NCI-H2107 (cell line): Measurements from ENCODE around the gene UTF1.

Experiments
- DNase-seq: peaks from one replicate; lab custom pipeline; 2025; lab: John Stamatoyannopoulos, UW

UTF1 gene

GRCh38 chr10:133230044-133230361 is at the start of gene UTF1:
TSS of gene UTF1 (plus strand) at chr10:133230217. CDS start at chr10:133230289, 72 bp downstream.
- no peak for DNase-seq

- DNase-seq = no peak
Measured at GRCh38 chr10:133180965-133181639, 48.9 kb upstream of the UTF1 start.

- no peak for DNase-seq
Measured at GRCh38 chr10:133182190-133182589, 47.8 kb upstream of the UTF1 start.

DNA sequence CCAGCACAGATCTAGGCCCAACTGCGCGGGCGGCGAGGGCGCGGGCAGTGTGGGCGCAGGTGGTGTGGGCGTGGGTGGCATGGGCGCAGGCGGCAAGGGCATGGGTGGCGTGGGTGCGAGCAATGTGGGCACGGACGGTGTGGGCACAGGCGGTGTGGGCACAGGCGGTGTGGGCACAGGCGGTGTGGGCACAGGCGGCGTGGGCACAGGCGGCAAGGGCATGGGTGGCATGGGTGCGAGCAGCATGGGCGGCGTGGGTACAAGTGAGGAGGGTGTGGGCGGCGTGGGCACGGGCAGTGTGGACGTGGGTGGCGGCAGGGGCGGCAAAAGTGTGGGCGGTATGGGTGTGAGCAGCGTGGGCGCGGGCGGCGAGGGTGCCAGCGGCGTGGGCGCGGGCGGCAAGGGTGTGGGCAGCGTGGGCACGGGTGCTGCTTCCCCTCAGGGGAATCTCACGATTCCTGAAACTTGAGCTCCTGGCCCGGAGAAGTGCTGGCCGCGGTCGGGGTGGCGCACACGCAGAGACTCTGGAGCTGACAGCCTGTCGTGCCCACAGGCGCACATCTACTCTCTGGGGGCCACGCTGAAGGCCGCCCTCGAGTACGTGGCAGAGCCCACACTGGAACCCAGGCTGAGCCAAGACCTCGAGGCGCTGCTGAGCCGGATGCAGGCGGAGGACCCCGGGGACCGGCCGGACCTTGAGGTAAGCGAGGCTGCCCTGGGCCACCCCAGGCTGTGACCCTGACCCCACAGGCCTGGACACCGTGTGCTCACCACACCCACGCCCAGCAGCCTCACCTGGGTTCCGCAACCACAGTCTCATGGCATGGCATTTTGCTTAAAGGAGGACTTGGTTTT is 47.0 kb upstream of the UTF1 start:
- no peak for DNase-seq

DNA sequence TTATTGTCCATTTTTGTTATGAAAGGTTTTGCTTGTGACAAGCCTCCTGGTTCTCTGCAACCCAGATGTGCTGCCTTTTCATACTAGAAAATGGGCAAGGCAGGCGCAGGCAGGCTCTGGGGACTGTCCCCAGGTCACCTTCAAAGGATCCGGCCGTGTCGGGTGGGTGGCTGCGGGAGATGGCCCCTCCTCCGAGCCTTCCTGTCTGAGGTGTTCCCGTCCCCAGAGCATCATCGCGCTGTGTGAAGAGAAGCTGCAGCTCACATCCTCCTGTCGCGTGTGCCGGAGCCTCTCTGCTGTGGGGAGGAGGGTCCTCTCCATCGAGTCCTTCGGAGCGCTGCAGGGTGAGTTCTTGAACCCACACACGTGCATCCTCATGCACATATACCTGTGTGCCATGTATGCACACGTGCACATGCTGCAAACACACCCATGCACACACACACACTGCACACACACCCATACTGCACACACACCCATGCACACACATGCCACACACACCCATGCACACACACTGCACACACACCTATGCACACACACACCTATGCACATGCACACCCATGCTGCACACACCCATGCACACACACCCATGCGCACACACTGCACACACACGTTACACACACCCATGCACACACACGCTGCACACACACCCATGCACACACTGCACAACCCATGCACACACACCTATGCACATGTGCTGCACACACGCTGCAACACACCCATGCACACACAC is 46.2 kb upstream of the UTF1 start:
- DNase-seq = no peak

DNA sequence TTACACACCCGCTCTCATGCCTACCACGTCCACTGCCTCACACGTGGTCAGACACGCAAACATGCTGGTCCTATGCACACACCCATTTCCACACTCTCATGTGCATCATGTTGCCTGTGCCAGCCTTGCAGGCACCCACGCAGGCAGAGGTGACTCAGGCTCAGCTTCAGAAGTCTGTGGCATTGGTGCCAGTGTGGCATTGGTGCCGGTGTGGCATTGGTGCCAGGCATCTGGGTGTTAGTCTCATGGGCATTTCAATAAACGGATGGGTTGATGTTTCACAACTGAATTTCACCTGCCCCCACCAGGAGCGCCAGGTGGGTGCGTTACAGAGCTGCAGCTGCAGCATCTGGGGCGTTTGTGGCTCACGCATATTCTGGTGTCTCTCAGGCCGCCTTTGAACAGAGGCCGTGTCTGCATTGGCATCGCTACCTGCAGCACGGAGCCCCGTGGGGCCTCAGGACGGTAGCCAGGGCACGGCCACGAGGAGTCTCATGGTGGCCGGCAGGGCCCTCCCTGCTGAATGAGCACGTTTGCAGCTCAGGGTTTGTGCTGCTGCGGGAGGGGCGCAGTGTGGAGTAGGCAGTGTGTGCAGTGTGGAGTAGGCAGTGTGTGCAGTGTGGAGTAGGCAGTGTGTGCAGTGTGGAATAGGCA is 45.3 kb upstream of the UTF1 start:
- no peak for DNase-seq

DNA sequence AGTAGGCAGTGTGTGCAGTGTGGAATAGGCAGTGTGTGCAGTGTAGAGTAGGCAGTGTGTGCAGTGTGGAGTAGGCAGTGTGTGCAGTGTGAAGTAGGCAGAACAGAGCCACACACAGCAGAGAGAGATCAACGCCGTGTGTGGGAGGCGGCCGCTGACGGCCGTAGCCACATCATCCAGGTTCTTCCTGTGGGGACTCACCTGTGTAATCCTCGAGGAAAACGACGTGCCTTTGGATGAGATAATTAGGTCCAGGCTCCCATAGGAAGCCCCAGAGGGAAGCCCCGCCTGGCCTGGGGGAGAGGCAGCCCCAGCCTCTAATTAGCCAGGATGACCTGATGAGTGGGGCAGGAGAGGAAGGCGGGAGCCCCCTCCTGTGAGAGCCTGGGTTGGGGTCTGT is 44.6 kb upstream of the UTF1 start:
- no peak for DNase-seq

DNA sequence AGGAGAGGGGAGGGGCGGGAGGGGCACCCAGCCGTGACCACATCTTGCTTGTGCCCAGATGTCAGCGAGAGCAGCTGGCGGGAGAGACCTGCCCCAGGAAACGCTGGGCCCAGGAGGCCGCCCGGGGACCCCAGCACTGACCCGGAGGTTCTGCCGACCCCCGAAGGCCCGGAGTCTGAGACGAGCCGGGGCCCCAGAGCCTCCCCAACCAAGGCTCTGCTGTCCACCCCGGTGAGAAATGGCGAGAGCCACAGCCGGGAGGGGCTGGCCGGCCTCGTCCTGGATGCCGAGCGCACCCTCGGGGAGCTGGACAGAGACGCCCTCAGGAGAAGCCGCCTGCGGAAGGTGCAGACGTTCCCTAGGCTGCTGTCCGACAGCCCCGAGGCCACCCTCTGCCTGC is 44.1 kb upstream of the UTF1 start:
- DNase-seq = no peak

DNA sequence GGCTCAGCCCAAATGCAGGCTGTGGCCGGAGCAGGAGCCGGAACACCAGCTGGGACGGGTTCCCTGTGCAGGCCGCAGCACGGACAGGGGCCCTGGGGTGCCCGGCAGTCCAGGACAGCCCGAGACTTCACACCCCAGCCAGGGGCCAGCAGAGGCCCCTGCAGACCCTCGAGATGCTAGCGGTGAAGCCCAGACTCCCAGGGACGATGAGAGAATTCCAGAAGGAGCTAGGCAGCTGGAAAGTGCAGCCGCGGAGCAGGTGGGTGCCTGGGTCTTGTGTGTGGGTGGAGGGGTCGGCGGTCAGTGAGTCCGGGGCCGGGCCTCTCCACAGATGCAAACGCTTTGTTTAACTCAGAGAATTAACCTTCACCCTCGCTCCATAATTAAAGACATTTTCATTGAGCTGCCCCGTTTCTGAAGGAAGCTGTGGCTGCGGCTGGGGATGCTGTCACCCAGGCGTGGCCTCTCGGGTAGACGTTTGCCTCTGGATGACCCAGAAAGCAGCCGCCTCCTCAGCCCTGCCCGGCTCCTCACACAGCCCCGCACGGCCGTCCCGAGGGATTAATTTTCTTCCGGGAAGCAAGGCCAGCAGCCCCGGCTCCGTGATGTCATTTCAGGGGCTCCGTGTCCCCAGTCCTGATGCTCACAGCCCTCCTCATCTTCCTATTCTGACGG is 43.5 kb upstream of the UTF1 start:
- no peak for DNase-seq

DNA sequence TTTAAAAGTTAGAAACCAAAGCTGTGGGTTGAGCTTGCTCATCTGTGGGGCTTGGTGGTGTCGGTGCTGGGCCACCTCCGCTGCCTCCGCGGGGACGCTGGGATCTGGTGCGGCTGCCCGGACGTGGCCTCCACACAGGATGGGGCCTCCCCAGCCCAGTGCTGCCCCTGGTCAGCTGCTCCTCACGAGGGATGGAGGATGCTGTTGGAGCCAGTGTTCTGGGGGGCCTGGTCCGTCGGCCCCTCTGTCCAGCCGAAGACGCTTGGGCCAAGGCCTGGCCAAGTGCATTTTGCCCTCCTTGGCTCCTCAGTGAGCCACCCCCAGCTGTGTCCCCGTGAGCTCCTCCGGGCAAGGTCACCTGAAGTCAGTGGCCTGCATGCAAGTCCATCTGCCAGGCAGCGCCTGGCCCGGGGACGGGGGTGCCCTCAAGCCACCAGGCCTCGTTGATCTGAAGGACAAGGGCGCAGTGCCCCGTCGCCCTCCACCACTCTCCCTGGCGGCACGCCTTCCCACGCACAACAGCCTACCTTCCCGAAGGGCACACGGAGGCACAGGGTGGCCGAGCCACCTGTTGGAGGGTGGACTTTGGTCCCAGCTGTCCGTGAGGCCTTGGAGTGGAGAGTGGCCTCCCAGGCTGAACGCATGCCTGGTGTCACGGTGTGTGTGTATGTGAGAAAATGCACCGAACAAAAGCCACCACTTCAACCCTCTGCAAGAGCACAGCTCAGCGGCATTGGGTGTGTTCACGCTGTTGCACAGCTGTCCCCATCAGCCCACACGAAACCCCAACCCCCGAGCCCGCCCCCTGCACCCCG is 42.7 kb upstream of the UTF1 start:
- DNase-seq = no peak

DNA sequence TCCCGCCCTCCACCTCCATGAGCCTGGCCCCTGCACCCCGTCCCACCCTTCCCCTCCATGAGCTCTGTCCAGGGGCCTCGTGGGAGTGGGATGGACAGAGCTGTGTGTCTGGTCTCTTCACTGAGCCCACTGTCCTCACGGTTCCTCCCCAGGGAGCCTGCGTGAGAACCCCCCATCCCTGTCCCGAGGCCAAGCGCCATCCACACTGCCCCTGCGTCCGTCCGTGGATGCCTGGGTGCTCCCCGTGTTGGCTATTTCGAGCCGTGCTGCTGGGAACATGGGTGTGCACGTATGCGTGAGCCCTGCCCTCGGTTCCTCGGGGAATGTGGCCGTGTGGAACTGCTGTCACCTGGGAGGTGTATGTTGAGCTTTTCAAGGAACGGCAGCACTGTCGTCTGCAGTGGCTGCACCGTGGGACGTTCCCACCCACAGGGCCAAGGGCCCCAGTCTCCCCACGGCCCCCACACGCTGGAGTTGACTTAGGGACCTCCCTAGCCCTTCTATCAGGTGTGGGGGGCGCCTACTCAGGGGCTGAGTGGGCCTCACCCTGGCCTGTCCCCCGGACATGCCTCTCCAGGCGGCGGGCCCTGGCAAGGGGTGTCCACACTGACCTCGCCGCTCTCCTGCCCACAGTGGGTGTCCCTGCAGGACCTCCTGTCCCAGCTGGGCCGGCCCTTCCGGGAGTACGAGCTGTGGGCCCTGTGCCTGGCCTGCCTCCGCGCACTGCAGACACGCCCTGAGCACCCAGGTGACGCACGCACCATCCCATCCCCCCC is 41.9 kb upstream of the UTF1 start:
- no peak for DNase-seq

DNA sequence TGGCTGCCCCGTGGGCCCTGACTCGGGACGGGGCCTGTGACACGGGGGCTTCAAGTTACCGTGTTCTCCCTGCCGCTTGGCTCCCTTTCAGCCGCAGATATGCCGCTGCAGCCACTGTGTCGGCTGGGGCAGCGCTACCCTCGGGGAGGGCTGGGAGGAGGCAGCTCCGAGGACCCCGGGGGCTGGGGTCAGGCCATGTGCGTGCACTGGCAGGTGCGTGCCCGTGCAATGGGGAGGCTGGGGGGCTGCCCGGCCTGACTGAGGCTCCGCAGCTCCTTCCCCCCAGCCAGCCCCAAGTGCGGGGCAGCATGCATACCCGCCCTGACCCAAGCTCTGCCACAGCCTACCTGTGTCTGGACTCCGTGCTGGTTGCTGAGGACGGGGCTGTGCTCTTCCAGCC is 40.8 kb upstream of the UTF1 start:
- DNase-seq = no peak

DNA sequence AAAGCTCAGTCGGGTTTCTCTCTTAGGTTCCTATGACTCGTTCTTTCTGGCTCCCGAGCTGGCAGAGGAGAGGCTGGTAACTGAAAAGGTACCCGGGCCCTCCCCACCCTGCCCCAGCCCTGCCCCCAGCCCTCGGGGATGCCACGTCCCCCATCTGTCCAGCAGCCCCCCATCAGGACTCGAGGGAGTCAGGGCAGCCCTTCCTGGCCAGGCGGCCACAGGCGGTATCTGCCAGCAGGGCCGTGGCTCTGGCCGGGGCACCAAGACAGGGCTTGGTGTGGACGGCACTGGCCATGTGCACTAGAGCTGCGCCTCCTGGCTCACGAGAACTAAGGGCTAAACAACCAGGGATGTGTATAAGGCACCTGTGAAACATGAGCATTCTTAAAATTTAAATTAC is 40.3 kb upstream of the UTF1 start:
- no peak for DNase-seq

DNA sequence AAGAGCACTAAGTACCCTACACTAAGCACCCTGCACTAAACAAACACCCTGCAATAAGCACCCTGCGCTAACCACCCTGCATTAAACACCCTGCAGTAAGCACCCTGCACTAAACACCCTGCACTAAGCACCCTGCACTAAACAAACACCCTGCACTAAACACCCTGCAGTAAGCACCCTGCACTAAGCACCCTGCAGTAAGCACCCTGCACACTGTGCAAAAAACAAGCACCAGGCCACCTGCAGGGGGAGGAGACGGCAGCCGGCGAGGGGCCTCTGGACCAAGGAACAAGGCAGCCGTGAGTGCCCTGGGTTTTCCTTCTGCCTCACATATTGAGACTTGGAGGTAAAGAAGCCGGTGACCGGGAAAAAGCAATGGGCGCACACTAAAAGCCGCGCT is 39.8 kb upstream of the UTF1 start:
- no peak for DNase-seq

GRCh38 chr10:133191651-133192050 is 38.4 kb upstream of the UTF1 start:
- DNase-seq = no peak

GRCh38 chr10:133194151-133194550 is 35.9 kb upstream of the UTF1 start:
- no peak for DNase-seq

DNA sequence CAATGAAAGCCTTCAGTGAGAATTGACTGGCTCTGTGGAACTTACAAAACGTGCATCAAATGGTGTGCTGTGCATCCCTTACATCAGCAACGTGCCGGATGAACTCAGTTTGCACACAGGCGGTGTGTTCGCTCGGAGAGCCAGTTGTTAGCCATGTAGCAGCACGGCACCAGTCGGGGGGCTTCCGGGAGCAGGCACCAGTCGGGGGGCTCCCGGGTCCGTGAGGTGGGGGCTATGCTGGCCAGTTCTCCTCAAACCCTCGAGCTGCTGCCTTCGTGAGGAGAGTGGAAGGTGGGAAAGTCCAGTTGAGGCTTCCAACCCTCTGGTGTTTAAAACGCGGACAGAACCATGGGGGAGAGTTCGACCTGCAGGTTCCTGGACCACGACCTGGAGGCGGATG is 34.9 kb upstream of the UTF1 start:
- no peak for DNase-seq

- DNase-seq = no peak
Measured at GRCh38 chr10:133195611-133196010, 34.4 kb upstream of the UTF1 start.

- DNase-seq = no peak
Measured at GRCh38 chr10:133196221-133196915, 33.6 kb upstream of the UTF1 start.
